OCI-LY1 (cell line): ENCODE measurements around the gene GPR155.

ENCODE experiments used
- CTCF ChIP-seq: fragments of 200-600 bp; sonication (generic), shearing (Covaris generic); IDR thresholded peaks from 2 replicates; pipeline ENCODE4 v1.5.1; 2017; ENCODE audit warnings: mild to moderate bottlenecking, antibody characterized with exemption, low read length, moderate library complexity, mixed read lengths
- EZH2 ChIP-seq: fragments of 200-600 bp; sonication (generic), shearing (Covaris generic); IDR thresholded peaks from 2 replicates; pipeline ENCODE4 v1.8.0; 2017; ENCODE audit warnings: borderline replicate concordance, mixed run types, mild to moderate bottlenecking, antibody characterized with exemption, low read length, moderate library complexity, mixed read lengths

GRCh38 chr2:174487820-174488162 is 962 bp upstream of the GPR155 start:
- TF ChIP-seq EZH2: no peak
- TF ChIP-seq CTCF: no peak
